Nephron progenitor cell (in vitro differentiated cells): ENCODE data around the gene GFI1B.

Experiments
- DNase-seq: peaks from one replicate; pipeline ENCODE4 v3.0.0; 2021
- H3K27ac Mint-ChIP-seq: 2 replicates; pipeline ENCODE4 v1.8.0; 2021; ENCODE audit warnings: mild to moderate bottlenecking, moderate library complexity, mixed read lengths
- H3K27me3 Mint-ChIP-seq: 2 replicates; pipeline ENCODE4 v1.8.0; 2021; ENCODE audit warnings: mild to moderate bottlenecking, low read depth, mixed read lengths; ENCODE audit not compliant: poor library complexity
- H3K36me3 Mint-ChIP-seq: 2 replicates; pipeline ENCODE4 v1.8.0; 2021; ENCODE audit warnings: low read depth, mixed read lengths
- H3K4me1 Mint-ChIP-seq: 2 replicates; pipeline ENCODE4 v1.8.0; 2021; ENCODE audit warnings: mixed read lengths
- H3K4me3 Mint-ChIP-seq: 2 replicates; pipeline ENCODE4 v1.8.0; 2021; ENCODE audit warnings: mild to moderate bottlenecking, moderate library complexity, mixed read lengths
- H3K9me3 Mint-ChIP-seq: 2 replicates; pipeline ENCODE4 v1.8.0; 2021; ENCODE audit warnings: mild to moderate bottlenecking, moderate library complexity, mixed read lengths
- TF ChIP-seq, protein P1 (sequence below): fragments of 200-600 bp; sonication (generic); IDR thresholded peaks from 2 replicates; pipeline ENCODE4 v1.5.0; 2021; ENCODE audit warnings: antibody characterized with exemption

GFI1B gene

GRCh38 chr9:132942541-132943182 is 35.8 kb upstream of the GFI1B start:
- Mint-ChIP-seq H3K27ac (no peak overlapping the region), H3K4me3 (peak overlapping the region; percentile 98), H3K27me3 (no peaks in the 10 kb centered on the region), H3K4me1 (peaks cover 55% of the 10 kb centered on the region), H3K36me3 (no peaks in the 10 kb centered on the region), H3K9me3 (no peaks in the 10 kb centered on the region)
- TF ChIP-seq, protein P1, sequence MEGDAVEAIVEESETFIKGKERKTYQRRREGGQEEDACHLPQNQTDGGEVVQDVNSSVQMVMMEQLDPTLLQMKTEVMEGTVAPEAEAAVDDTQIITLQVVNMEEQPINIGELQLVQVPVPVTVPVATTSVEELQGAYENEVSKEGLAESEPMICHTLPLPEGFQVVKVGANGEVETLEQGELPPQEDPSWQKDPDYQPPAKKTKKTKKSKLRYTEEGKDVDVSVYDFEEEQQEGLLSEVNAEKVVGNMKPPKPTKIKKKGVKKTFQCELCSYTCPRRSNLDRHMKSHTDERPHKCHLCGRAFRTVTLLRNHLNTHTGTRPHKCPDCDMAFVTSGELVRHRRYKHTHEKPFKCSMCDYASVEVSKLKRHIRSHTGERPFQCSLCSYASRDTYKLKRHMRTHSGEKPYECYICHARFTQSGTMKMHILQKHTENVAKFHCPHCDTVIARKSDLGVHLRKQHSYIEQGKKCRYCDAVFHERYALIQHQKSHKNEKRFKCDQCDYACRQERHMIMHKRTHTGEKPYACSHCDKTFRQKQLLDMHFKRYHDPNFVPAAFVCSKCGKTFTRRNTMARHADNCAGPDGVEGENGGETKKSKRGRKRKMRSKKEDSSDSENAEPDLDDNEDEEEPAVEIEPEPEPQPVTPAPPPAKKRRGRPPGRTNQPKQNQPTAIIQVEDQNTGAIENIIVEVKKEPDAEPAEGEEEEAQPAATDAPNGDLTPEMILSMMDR, result no peak
- DNase-seq, result no peak

GRCh38 chr9:132943651-132944293 is 34.7 kb upstream of the GFI1B start:
- peak overlapping the region; percentile 95 for H3K27ac Mint-ChIP-seq
- no peaks in the 10 kb centered on the region for H3K36me3 Mint-ChIP-seq
- DNase-seq, result no peak

GRCh38 chr9:132944294-132945185 is 34.0 kb upstream of the GFI1B start, which contains the start of gene TSC1:
Gene TSC1, minus strand, starts transcription at chr9:132944616. Its CDS starts 15,744 bp downstream, at chr9:132928872.
- H3K27ac Mint-ChIP-seq, result peak within 1 kb of the TSS; percentile 100
- no peaks in the 10 kb centered on the region for H3K36me3 Mint-ChIP-seq
- no peaks in the 10 kb centered on the region for H3K9me3 Mint-ChIP-seq
- peaks cover 3% of the 10 kb centered on the region for H3K27me3 Mint-ChIP-seq
- peak; percentile 99 for DNase-seq
- H3K4me1 Mint-ChIP-seq, result peaks cover 68% of the 10 kb centered on the region
- TF ChIP-seq, protein P1, result no peak
- peak within 1 kb of the TSS; percentile 98 for H3K4me3 Mint-ChIP-seq

More at GRCh38 chr9:132943651-132944293, 34.7 kb upstream of the GFI1B start:
- H3K4me3 Mint-ChIP-seq, result peak overlapping the region; percentile 98
- H3K27me3 Mint-ChIP-seq, result no peaks in the 10 kb centered on the region
- peaks cover 65% of the 10 kb centered on the region for H3K4me1 Mint-ChIP-seq
- TF ChIP-seq, protein P1, result no peak
- H3K9me3 Mint-ChIP-seq, result no peaks in the 10 kb centered on the region

GRCh38 chr9:132945186-132946130 is 33.0 kb upstream of the GFI1B start:
- no peak for DNase-seq
- TF ChIP-seq, protein P1, result no peak
- peaks cover 3% of the 10 kb centered on the region for H3K27me3 Mint-ChIP-seq
- peak overlapping the region; percentile 93 for H3K27ac Mint-ChIP-seq
- H3K9me3 Mint-ChIP-seq, result no peaks in the 10 kb centered on the region
- peaks cover 65% of the 10 kb centered on the region for H3K4me1 Mint-ChIP-seq
- peak overlapping the region; percentile 98 for H3K4me3 Mint-ChIP-seq
- H3K36me3 Mint-ChIP-seq, result no peaks in the 10 kb centered on the region

GRCh38 chr9:132946211-132946610 is 32.3 kb upstream of the GFI1B start:
- Mint-ChIP-seq H3K4me3 (peak overlapping the region; percentile 30), H3K9me3 (no peaks in the 10 kb centered on the region), H3K36me3 (no peaks in the 10 kb centered on the region), H3K4me1 (peaks cover 65% of the 10 kb centered on the region), H3K27ac (peak overlapping the region; percentile 93), H3K27me3 (peaks cover 3% of the 10 kb centered on the region)
- DNase-seq, result no peak
- TF ChIP-seq, protein P1, result no peak
